HepG2 (cell line): ENCODE measurements around the gene TTLL11. TPM values are rescaled to one million over a fixed set of nuclear protein-coding genes. Genes with fewer than 3 reads are reported as not detected.

Experiments
- ATAC-seq: fragments of 200-7000 bp; cut with Tn5 transposase; 3 replicates; pipeline ENCODE4 v1.9.1; 2020; ENCODE audit warnings: mild to moderate bottlenecking, moderate library complexity
- BruUV-seq: library from RNA; stranded (reverse); fragments of 400-500 nt; replicated peaks from 2 replicates; lab custom pipeline; 2021; lab: Mats Ljungman, UMichigan
- CTCF ChIA-PET: fragments of 300-600 bp; formaldehyde crosslinking; extraction: SDS; loops from one replicate; lab custom pipeline; 2021; ENCODE audit warnings: low total read pairs, inconsistent platforms, low intra/inter-chr PET ratio; lab: Yijun Ruan, JAX
- POLR2A ChIA-PET: fragments of 350-600 bp; sonication (Branson Sonifier 250); formaldehyde crosslinking; loops from one replicate; lab custom pipeline; 2020; ENCODE audit warnings: antibody characterized with exemption, inconsistent platforms; lab: Yijun Ruan, JAX
- DNase-seq: peaks from one replicate; pipeline ENCODE4 v3.0.0-alpha.2; 2015; ENCODE audit warnings: low spot score
- FAIRE-seq: peaks from 3 replicates; lab custom pipeline; 2011; peaks lifted over from hg19 to GRCh38; lab: Jason Lieb, UNC
- H2AFZ ChIP-seq: one replicate; pipeline ENCODE4 v1.6.1; 2011; ENCODE audit warnings: low read length, inconsistent platforms
- H3K27ac ChIP-seq: fragments of 300-600 bp; 3 replicates; pipeline ENCODE4 v1.8.0; 2011; ENCODE audit warnings: mixed run types, mild to moderate bottlenecking, mixed read lengths, low read length, inconsistent platforms; ENCODE audit not compliant: insufficient read depth; ENCODE audit errors: extremely low read length
- H3K27me3 ChIP-seq, 2 experiments: fragments of 200-600 bp in 1 of 2; 2 replicates in 1 of 2; 3 replicates in 1 of 2; pipeline versions ENCODE4 v1.6.0 to v1.8.0; 2011; ENCODE audit warnings: low read length in 2 of 2, mild to moderate bottlenecking in 2 of 2, moderate library complexity in 2 of 2, inconsistent platforms in 1 of 2; ENCODE audit not compliant: insufficient read depth in 2 of 2, control insufficient read depth in 1 of 2
- H3K36me3 ChIP-seq, 2 experiments: fragments of 200-600 bp in 1 of 2; replicated peaks in 1 of 2; 2 replicates in 1 of 2; 3 replicates in 1 of 2; pipeline versions ENCODE4 v1.5.1 to v1.8.0; 2011; ENCODE audit warnings: low read length in 2 of 2, inconsistent platforms in 1 of 2; ENCODE audit not compliant: insufficient read depth in 2 of 2, control insufficient read depth in 1 of 2
- H3K4me1 ChIP-seq: 2 replicates; pipeline ENCODE4 v1.5.1; 2012; ENCODE audit warnings: low read length, inconsistent platforms; ENCODE audit not compliant: insufficient read depth
- H3K4me2 ChIP-seq: 2 replicates; pipeline ENCODE4 v1.6.0; 2011; ENCODE audit warnings: low read depth, low read length, inconsistent platforms
- H3K4me3 ChIP-seq, 3 experiments: fragments of 200-600 bp in 1 of 3; sonication (generic), shearing (Covaris generic) in 1 of 3; replicated peaks in 1 of 3; 2 replicates each; pipeline ENCODE4 v1.5.1; 2011 to 2016; ENCODE audit warnings: low read length in 3 of 3, inconsistent platforms in 2 of 3, low read depth in 2 of 3, mild to moderate bottlenecking in 2 of 3, control low read depth in 1 of 3, mixed read lengths in 1 of 3; ENCODE audit not compliant: insufficient read depth in 1 of 3
- H3K79me2 ChIP-seq: one replicate; pipeline ENCODE4 v1.6.1; 2011; ENCODE audit warnings: low read length, inconsistent platforms; ENCODE audit not compliant: insufficient read depth
- H3K9ac ChIP-seq: 2 replicates; pipeline ENCODE4 v1.6.0; 2011; ENCODE audit warnings: mild to moderate bottlenecking, low read depth, low read length, inconsistent platforms; ENCODE audit not compliant: insufficient read depth
- H3K9me3 ChIP-seq: 2 replicates; pipeline ENCODE4 v1.5.1; 2012; ENCODE audit warnings: mild to moderate bottlenecking, low read length
- H4K20me1 ChIP-seq: 2 replicates; pipeline ENCODE4 v1.6.0; 2011; ENCODE audit warnings: inconsistent platforms, mild to moderate bottlenecking, low read length, moderate library complexity; ENCODE audit not compliant: insufficient read depth
- JARID2 ChIP-seq: sonication (generic); formaldehyde crosslinking; IDR thresholded peaks from 2 replicates; pipeline ENCODE4 v1.8.1; 2023; ENCODE audit warnings: missing genetic modification reagents, inconsistent platforms; ENCODE audit not compliant: insufficient replicate concordance
- NKX3-1 ChIP-seq: sonication (generic); formaldehyde crosslinking; IDR thresholded peaks from 2 replicates; pipeline ENCODE4 v1.5.0; 2020; ENCODE audit warnings: missing genetic modification reagents
- NR2F1 ChIP-seq, 2 experiments: fragments of 450-650 bp in 1 of 2; formaldehyde crosslinking in 1 of 2; IDR thresholded peaks; 2 replicates each; pipeline versions ENCODE4 v1.5.0 to v1.6.1; 2016 to 2020; ENCODE audit warnings: mild to moderate bottlenecking in 1 of 2, missing compliant biosample characterization in 1 of 2, missing genetic modification reagents in 1 of 2, moderate library complexity in 1 of 2
- PHF21A ChIP-seq: sonication (generic); formaldehyde crosslinking; IDR thresholded peaks from 2 replicates; pipeline ENCODE4 v1.5.0; 2020; ENCODE audit warnings: mild to moderate bottlenecking, missing genetic modification reagents
- TP53 ChIP-seq: sonication (generic); formaldehyde crosslinking; conservative IDR thresholded peaks from 2 replicates; pipeline ENCODE4 v1.4.0; 2020; ENCODE audit warnings: missing genetic modification reagents
- XRCC5 ChIP-seq: fragments of 200-400 bp; formaldehyde crosslinking; optimal IDR thresholded peaks from 2 replicates; pipeline ENCODE3; 2017; ENCODE audit warnings: mild to moderate bottlenecking, low read length
- ZNF24 ChIP-seq: fragments of 450-650 bp; IDR thresholded peaks from 2 replicates; pipeline ENCODE4 v1.6.1; 2017; ENCODE audit warnings: antibody characterized with exemption, mild to moderate bottlenecking
- ZNF362 ChIP-seq: sonication (generic); formaldehyde crosslinking; IDR thresholded peaks from 2 replicates; pipeline ENCODE4 v1.4.0; 2020; ENCODE audit warnings: missing genetic modification reagents, mild to moderate bottlenecking, borderline replicate concordance
- ZNF431 ChIP-seq: sonication (generic); formaldehyde crosslinking; IDR thresholded peaks from 2 replicates; pipeline ENCODE4 v1.9.0; 2022; ENCODE audit warnings: missing genetic modification reagents, low read depth, mild to moderate bottlenecking, borderline replicate concordance
- WGBS: methylation state at CpG from one replicate; pipeline ENCODE4 v1.1.6; 2017; ENCODE audit warnings: low lambda C conversion rate; 5-methylcytosine and 5-hydroxymethylcytosine counted together
- in situ Hi-C: cut with HindIII; loops from 2 replicates; pipeline ENCODE4 v1.10.0; 2017; ENCODE audit warnings: low pct_unique_long_range_greater_than_20kb; ENCODE audit not compliant: extremely low pct_ligation_motif_present
- intact Hi-C: fragments of 100-400 bp; cut with micrococcal nuclease; formaldehyde crosslinking; loops from one replicate; pipeline ENCODE4 v1.10.0; 2022; ENCODE audit not compliant: unreplicated experiment
- polyA plus RNA-seq, 8 experiments: library from polyadenylated mRNA; depleted of rRNA in 3 of 8; stranded (reverse) in 7 of 8; unstranded in 1 of 8; fragments of >200 nt; fragmentation: Illumina TruSeq in 4 of 8; extraction: Trizol in 4 of 8; gene quantifications; 2 replicates each; pipeline versions ENCODE4 v1.2.1 to v1.2.3, GENCODE V29; 2011 to 2016; ENCODE audit warnings: low read depth in 4 of 8, missing spikeins in 1 of 8, mixed read lengths in 1 of 8; ENCODE audit not compliant: insufficient read depth in 1 of 8
- total RNA-seq, 5 experiments: library from RNA; depleted of rRNA; stranded (reverse); fragments of >200 nt; fragmentation: Illumina TruSeq; extraction: Trizol; gene quantifications; 2 replicates each; pipeline ENCODE4 v1.2.3, GENCODE V29; 2016; ENCODE audit warnings: low read depth in 1 of 5
- TF ChIP-seq, protein P1 (sequence below): sonication (generic); formaldehyde crosslinking; IDR thresholded peaks from 2 replicates; pipeline ENCODE4 v1.4.0; 2020; ENCODE audit warnings: missing genetic modification reagents
- TF ChIP-seq, protein P2 (sequence below): sonication (generic); formaldehyde crosslinking; conservative IDR thresholded peaks from 2 replicates; pipeline ENCODE4 v1.4.0; 2020; ENCODE audit warnings: missing genetic modification reagents
- TF ChIP-seq, protein P3 (sequence below): fragments of 450-650 bp; IDR thresholded peaks from 2 replicates; pipeline ENCODE4 v1.6.1; 2017
- TF ChIP-seq, protein P4 (sequence below): sonication (generic); formaldehyde crosslinking; IDR thresholded peaks from 2 replicates; pipeline ENCODE4 v1.4.0; 2020; ENCODE audit warnings: missing genetic modification reagents
- TF ChIP-seq, protein P5 (sequence below): IDR thresholded peaks from 2 replicates; pipeline ENCODE4 v1.6.1; 2016; ENCODE audit warnings: control low read depth

TTLL11 gene
- total and polyA plus RNA-seq, 2 of the 13 experiments (the other 11 are each of a cell fraction or from before 2014, with no cell fraction given), result 4.5 to 5.2 TPM

DNA sequence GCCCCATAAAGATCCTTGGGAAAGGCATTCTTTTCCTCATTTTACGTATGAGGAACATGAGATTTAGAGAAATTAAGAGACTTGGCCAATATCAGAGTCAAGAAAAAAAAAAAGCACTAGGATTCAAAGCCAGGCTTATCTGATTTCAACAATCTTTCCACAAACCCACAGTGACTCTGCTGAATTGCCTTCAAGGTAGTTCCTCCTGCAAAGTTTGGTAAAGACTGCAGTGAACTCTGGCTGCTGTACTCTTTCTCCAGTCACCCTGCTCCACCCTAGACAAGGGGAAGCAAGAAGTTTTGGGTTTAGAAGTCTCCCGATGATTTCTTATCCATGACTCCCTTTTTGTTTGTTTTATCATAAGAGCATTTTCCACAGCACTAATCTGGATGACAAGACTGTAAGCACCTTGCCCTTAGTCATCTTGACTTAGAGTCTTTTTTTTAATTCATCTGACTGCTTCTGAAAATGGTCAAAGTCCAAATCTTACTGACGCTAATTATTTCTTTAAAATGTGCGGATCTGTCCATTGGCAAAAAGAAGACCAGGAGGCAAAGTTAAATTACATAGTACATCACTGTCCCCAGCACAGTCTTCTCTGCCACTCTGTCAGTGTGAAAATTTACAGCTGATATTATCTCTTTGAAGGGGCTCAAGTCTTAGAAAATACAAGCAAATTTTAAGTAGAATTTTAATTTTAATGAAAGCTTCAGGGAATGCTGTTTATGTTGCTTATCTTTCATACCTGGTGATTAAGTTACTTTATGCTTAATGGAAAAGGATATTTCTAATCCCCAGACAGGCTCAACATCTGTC, 180.1 kb downstream of the TTLL11 start (continued):
- TF ChIP-seq ZNF362 (CRISPR knock-in tag) (no peak), ZNF431 (CRISPR knock-in tag) (no peak), PHF21A (CRISPR knock-in tag) (no peak)

DNA sequence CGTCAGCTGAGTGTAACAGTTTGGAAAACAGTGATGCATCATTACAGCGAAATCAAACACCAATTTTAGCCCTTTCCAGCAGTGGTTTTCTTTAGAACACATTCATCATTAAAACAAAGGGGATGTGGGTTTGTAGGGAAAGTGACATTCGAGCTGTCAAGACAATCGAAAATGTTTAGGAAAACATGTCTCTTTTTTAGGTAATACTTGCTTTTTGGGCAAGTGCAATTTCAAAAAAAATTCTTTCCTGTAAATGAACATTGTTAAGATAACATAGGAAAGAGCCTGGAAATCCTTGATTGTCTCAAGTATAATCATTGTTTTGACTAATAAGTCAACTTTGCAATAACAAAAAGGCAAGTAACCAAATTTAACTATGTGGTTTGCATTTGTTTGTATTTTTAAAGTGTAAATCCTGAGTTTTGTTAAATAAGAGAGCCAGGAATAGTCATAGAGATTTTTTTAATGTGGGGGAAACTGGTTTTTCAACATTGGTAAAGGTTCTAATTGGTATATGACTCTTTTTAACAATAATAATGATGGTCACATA, 182.5 kb downstream of the TTLL11 start:
- FAIRE-seq, result no peak
- ATAC-seq, result no peak
- ChIA-PET POLR2A (no interaction called here), CTCF (no interaction called here)
- Histone ChIP-seq H3K36me3 (no peaks in the 10 kb centered on the region), H3K27ac (no peak overlapping the region), H3K4me1 (0 out of 2 replicates have a peak, but pooled peaks cover 1% of the 10 kb centered on the region), H3K9me3 (no peaks in the 10 kb centered on the region), H3K27me3 (no peaks in the 10 kb centered on the region), H3K4me2 (no peak overlapping the region), H3K79me2 (no peaks in the 10 kb centered on the region), H2AFZ (no peak overlapping the region), H3K4me3 (no peak overlapping the region), H4K20me1 (no peaks in the 10 kb centered on the region), H3K9ac (no peak overlapping the region)
- 26% methylated on average over 4 of the region's 4 CpGs for WGBS
- no TSS peak for BruUV-seq
- in situ Hi-C loops, result no loop called here
- no peak for DNase-seq
- intact Hi-C loops, result no loop called here
- TF ChIP-seq NR2F1 (CRISPR knock-in tag; IDR thresholded peaks at IDR 0.05) (no peak), JARID2 (no peak), ZNF24 (no peak), NKX3-1 (CRISPR knock-in tag) (no peak), TP53 (CRISPR knock-in tag) (no peak), XRCC5 (no peak)
- TF ChIP-seq, protein P1, sequence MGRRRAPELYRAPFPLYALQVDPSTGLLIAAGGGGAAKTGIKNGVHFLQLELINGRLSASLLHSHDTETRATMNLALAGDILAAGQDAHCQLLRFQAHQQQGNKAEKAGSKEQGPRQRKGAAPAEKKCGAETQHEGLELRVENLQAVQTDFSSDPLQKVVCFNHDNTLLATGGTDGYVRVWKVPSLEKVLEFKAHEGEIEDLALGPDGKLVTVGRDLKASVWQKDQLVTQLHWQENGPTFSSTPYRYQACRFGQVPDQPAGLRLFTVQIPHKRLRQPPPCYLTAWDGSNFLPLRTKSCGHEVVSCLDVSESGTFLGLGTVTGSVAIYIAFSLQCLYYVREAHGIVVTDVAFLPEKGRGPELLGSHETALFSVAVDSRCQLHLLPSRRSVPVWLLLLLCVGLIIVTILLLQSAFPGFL (CRISPR knock-in tag), result no peak
- TF ChIP-seq, protein P2, sequence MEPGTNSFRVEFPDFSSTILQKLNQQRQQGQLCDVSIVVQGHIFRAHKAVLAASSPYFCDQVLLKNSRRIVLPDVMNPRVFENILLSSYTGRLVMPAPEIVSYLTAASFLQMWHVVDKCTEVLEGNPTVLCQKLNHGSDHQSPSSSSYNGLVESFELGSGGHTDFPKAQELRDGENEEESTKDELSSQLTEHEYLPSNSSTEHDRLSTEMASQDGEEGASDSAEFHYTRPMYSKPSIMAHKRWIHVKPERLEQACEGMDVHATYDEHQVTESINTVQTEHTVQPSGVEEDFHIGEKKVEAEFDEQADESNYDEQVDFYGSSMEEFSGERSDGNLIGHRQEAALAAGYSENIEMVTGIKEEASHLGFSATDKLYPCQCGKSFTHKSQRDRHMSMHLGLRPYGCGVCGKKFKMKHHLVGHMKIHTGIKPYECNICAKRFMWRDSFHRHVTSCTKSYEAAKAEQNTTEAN (CRISPR knock-in tag), result no peak
- TF ChIP-seq, protein P3, sequence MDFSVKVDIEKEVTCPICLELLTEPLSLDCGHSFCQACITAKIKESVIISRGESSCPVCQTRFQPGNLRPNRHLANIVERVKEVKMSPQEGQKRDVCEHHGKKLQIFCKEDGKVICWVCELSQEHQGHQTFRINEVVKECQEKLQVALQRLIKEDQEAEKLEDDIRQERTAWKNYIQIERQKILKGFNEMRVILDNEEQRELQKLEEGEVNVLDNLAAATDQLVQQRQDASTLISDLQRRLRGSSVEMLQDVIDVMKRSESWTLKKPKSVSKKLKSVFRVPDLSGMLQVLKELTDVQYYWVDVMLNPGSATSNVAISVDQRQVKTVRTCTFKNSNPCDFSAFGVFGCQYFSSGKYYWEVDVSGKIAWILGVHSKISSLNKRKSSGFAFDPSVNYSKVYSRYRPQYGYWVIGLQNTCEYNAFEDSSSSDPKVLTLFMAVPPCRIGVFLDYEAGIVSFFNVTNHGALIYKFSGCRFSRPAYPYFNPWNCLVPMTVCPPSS, result no peak
- TF ChIP-seq, protein P4, sequence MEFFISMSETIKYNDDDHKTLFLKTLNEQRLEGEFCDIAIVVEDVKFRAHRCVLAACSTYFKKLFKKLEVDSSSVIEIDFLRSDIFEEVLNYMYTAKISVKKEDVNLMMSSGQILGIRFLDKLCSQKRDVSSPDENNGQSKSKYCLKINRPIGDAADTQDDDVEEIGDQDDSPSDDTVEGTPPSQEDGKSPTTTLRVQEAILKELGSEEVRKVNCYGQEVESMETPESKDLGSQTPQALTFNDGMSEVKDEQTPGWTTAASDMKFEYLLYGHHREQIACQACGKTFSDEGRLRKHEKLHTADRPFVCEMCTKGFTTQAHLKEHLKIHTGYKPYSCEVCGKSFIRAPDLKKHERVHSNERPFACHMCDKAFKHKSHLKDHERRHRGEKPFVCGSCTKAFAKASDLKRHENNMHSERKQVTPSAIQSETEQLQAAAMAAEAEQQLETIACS (CRISPR knock-in tag), result no peak
- TF ChIP-seq, protein P5, sequence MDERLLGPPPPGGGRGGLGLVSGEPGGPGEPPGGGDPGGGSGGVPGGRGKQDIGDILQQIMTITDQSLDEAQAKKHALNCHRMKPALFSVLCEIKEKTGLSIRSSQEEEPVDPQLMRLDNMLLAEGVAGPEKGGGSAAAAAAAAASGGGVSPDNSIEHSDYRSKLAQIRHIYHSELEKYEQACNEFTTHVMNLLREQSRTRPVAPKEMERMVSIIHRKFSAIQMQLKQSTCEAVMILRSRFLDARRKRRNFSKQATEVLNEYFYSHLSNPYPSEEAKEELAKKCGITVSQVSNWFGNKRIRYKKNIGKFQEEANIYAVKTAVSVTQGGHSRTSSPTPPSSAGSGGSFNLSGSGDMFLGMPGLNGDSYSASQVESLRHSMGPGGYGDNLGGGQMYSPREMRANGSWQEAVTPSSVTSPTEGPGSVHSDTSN (CRISPR knock-in tag), result no peak
